ENCODE data around the gene SLC22A14.

GRCh38 chr3:38255627-38256026 lies 26.5 kb upstream of the SLC22A14 start:
- no peak for TF ChIP-seq CTCF (IDR thresholded peaks at IDR 0.05)
- no peak for TF ChIP-seq REST (IDR thresholded peaks at IDR 0.05; ENCODE audit: insufficient read depth in 1 of 2, low read depth in 2 of 2, low read length in 1 of 2)
- no peak for TF ChIP-seq POLR2AphosphoS5 (IDR thresholded peaks at IDR 0.05; ENCODE audit: low read depth, low read length)

Measured in Panc1 (cell line).